ENCODE measurements around the gene RPRML.
"Not testable (repeated sequence)": the region's sequence is repeated elsewhere in the genome, so short reads cannot be mapped to it uniquely, and the experiment has no call there.

Gene RPRML

DNA sequence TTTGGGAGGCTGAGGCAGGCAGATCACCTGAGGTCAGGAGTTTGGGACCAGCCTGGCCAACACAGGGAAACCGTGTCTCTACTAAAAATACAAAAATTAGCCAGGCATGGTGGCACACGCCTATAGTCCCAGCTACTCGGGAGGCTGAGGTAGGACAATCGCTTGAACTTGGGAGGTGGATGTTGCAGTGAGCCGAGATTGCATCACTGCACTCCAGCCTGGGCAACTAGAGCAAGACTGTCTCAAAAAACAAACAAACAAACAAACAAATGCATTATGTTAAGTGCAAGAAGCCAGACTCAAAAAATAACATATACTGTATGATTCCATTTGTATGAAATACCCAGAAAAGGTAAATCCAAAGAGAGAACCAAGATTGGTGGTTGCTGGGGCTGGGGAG is 8.9 kb upstream of the RPRML start:
- H3K27me3 ChIP-seq (ENCODE audit: low read depth, low read length); H3K36me3 ChIP-seq (ENCODE audit: control insufficient read depth in 1 of 2, insufficient read depth in 2 of 2, low read length in 2 of 2); H3K27ac ChIP-seq (ENCODE audit: low read length); H3K9me3 ChIP-seq (ENCODE audit: control insufficient read depth in 1 of 2, low read length in 2 of 2); H3K4me1 ChIP-seq (ENCODE audit: control insufficient read depth in 1 of 2, insufficient read depth in 2 of 2, low read length in 2 of 2); H3K4me3 ChIP-seq (ENCODE audit: low read depth in 1 of 2, low read length in 2 of 2): not testable (repeated sequence)

DNA sequence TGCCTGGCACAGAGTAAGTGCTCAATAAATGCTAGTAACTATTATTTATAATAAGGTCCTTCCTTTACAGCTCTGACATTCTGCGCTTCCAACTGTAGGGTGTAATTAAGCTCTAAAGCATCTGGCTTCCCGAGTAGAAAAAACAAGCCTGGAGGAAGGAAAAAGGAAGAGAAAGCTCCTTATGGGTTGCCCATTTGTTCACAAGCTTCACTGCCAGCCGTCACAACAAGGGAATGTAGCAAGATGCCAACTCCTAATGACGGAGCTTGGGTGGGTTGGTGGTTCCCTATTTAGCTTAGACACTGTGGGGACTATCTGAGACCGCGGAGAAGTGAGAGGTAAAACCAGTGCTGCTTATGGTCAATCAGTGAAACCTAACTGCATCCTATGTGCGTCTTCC is 7.3 kb upstream of the RPRML start:
- Histone ChIP-seq H3K4me1 (ENCODE audit: control insufficient read depth in 1 of 2, insufficient read depth in 2 of 2, low read length in 2 of 2) (no peaks in the 10 kb centered on the region), H3K36me3 (ENCODE audit: control insufficient read depth in 1 of 2, insufficient read depth in 2 of 2, low read length in 2 of 2) (no peaks in the 10 kb centered on the region), H3K27ac (ENCODE audit: low read length) (no peak overlapping the region), H3K27me3 (ENCODE audit: low read depth, low read length) (no peaks in the 10 kb centered on the region), H3K4me3 (ENCODE audit: low read depth in 1 of 2, low read length in 2 of 2) (no peak overlapping the region), H3K9me3 (ENCODE audit: control insufficient read depth in 1 of 2, low read length in 2 of 2) (no peaks in the 10 kb centered on the region)

GRCh38 chr17:46984892-46985291 is 5.8 kb upstream of the RPRML start:
- no peak overlapping the region for H3K27ac ChIP-seq (ENCODE audit: low read length)
- H3K4me1 ChIP-seq (ENCODE audit: control insufficient read depth in 1 of 2, insufficient read depth in 2 of 2, low read length in 2 of 2) = no peaks in the 10 kb centered on the region
- no peaks in the 10 kb centered on the region for H3K9me3 ChIP-seq (ENCODE audit: control insufficient read depth in 1 of 2, low read length in 2 of 2)
- H3K27me3 ChIP-seq (ENCODE audit: low read depth, low read length) = no peaks in the 10 kb centered on the region
- H3K36me3 ChIP-seq (ENCODE audit: control insufficient read depth in 1 of 2, insufficient read depth in 2 of 2, low read length in 2 of 2) = no peaks in the 10 kb centered on the region
- no peak overlapping the region for H3K4me3 ChIP-seq (ENCODE audit: low read depth in 1 of 2, low read length in 2 of 2)

DNA sequence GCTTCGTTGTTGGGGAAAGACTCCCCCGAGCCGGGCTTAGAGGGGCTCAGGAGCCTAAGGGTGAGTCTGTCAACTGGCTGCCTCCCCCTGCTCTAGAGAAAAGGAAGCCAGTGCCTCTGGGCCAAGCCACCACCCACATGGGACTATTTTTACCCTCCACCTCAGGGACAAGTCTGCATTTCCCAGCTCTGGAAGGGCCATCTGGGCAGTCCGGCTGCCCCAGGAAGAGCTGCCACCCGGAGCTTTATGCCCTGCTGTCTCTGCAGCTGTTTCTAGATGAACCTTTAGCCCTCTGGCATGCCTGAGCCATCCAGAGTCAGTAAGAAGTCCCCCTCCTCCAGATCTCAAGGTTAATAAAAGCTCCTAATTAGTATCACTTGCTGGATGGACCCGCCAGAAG is 5.3 kb upstream of the RPRML start:
- Histone ChIP-seq H3K27ac (ENCODE audit: low read length) (no peak overlapping the region), H3K4me3 (ENCODE audit: low read depth in 1 of 2, low read length in 2 of 2) (no peak overlapping the region)

GRCh38 chr17:46983782-46984181 is 4.7 kb upstream of the RPRML start:
- Histone ChIP-seq H3K27ac (ENCODE audit: low read length) (no peak overlapping the region), H3K27me3 (ENCODE audit: low read depth, low read length) (peaks cover 2% of the 10 kb centered on the region), H3K4me1 (ENCODE audit: control insufficient read depth in 1 of 2, insufficient read depth in 2 of 2, low read length in 2 of 2) (peaks cover 0 to 8% of the 10 kb centered on the region in 2 donors), H3K9me3 (ENCODE audit: control insufficient read depth in 1 of 2, low read length in 2 of 2) (no peaks in the 10 kb centered on the region), H3K4me3 (ENCODE audit: low read depth in 1 of 2, low read length in 2 of 2) (no peak overlapping the region), H3K36me3 (ENCODE audit: control insufficient read depth in 1 of 2, insufficient read depth in 2 of 2, low read length in 2 of 2) (no peaks in the 10 kb centered on the region)

More for the DNA sequence above, 5.3 kb upstream of the RPRML start:
- no peaks in the 10 kb centered on the region for H3K9me3 ChIP-seq (ENCODE audit: control insufficient read depth in 1 of 2, low read length in 2 of 2)
- H3K27me3 ChIP-seq (ENCODE audit: low read depth, low read length) = no peaks in the 10 kb centered on the region
- H3K36me3 ChIP-seq (ENCODE audit: control insufficient read depth in 1 of 2, insufficient read depth in 2 of 2, low read length in 2 of 2) = no peaks in the 10 kb centered on the region
- peaks cover 0 to 2% of the 10 kb centered on the region in 2 donors for H3K4me1 ChIP-seq (ENCODE audit: control insufficient read depth in 1 of 2, insufficient read depth in 2 of 2, low read length in 2 of 2)

DNA sequence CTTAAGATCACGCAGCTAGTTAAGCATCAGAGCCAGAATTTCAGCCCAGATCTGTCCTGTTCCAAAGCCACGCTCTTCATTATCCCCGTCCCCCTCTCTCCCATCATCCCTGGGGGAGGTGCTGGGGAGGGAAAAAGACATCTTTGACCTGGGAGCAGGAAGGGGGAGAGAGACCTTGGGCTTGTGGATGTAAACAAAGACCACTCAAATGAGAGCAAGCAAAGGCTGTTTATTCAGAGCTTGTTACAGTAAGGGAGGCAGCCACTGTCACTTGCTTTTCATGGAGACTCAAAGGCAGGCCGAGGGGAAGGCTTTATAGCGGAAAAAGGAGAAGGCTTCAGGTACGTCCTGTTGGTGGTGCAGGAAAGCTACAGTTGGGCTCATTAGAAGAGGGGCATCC is 3.5 kb upstream of the RPRML start:
- peaks cover 0 to 20% of the 10 kb centered on the region in 2 donors for H3K4me1 ChIP-seq (ENCODE audit: control insufficient read depth in 1 of 2, insufficient read depth in 2 of 2, low read length in 2 of 2)
- H3K27me3 ChIP-seq (ENCODE audit: low read depth, low read length) = peaks cover 12% of the 10 kb centered on the region
- no peaks in the 10 kb centered on the region for H3K9me3 ChIP-seq (ENCODE audit: control insufficient read depth in 1 of 2, low read length in 2 of 2)
- H3K36me3 ChIP-seq (ENCODE audit: control insufficient read depth in 1 of 2, insufficient read depth in 2 of 2, low read length in 2 of 2) = no peaks in the 10 kb centered on the region
- no peak overlapping the region for H3K27ac ChIP-seq (ENCODE audit: low read length)
- no peak overlapping the region for H3K4me3 ChIP-seq (ENCODE audit: low read depth in 1 of 2, low read length in 2 of 2)

DNA sequence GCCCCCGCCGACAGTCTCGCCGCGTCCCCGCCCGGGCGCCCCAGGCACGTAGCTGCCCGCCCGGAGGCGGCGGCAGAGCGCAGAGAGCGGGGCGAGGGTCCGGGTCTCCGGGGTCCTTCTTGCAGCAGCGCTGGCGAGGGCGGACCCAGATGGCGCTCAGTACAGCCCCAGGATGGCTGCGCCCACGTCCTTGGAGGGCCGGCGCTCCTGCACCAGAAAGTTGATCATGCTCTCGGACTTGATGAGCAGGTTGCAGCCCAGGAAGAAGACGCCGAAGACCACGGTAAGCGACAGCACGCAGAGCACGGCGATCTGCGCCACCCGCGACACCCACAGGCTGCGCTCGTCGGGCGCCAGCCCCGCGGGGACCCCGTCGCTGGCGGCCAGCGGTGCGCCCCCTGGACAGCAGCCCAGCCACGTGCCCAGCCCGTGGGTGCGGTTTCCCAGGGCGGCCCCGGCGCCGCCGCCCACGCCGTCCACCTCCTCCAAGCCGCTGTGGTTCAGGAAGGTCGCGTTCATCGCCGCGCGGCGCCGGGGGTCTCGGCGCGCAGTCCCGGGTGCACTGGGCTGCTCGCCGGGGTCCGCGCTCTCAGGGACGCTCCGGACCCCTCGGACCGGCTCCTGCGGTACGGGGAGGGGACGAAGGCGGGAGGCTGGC is 435 bp downstream of the RPRML start:
- Histone ChIP-seq H3K4me3 (ENCODE audit: low read depth in 1 of 2, low read length in 2 of 2) (peak overlapping the region; percentile 21 to 63), H3K27me3 (ENCODE audit: low read depth, low read length) (peaks cover 23% of the 10 kb centered on the region), H3K4me1 (ENCODE audit: control insufficient read depth in 1 of 2, insufficient read depth in 2 of 2, low read length in 2 of 2) (peaks cover 0 to 23% of the 10 kb centered on the region in 2 donors), H3K27ac (ENCODE audit: low read length) (no peak overlapping the region), H3K9me3 (ENCODE audit: control insufficient read depth in 1 of 2, low read length in 2 of 2) (no peaks in the 10 kb centered on the region), H3K36me3 (ENCODE audit: control insufficient read depth in 1 of 2, insufficient read depth in 2 of 2, low read length in 2 of 2) (no peaks in the 10 kb centered on the region)

- H3K27ac ChIP-seq (ENCODE audit: low read length) = no peak overlapping the region
- peaks cover 0 to 23% of the 10 kb centered on the region in 2 donors for H3K4me1 ChIP-seq (ENCODE audit: control insufficient read depth in 1 of 2, insufficient read depth in 2 of 2, low read length in 2 of 2)
- no peaks in the 10 kb centered on the region for H3K36me3 ChIP-seq (ENCODE audit: control insufficient read depth in 1 of 2, insufficient read depth in 2 of 2, low read length in 2 of 2)
- no peaks in the 10 kb centered on the region for H3K9me3 ChIP-seq (ENCODE audit: control insufficient read depth in 1 of 2, low read length in 2 of 2)
- H3K27me3 ChIP-seq (ENCODE audit: low read depth, low read length) = peaks cover 23% of the 10 kb centered on the region
- peak overlapping the region; percentile 21 to 63 for H3K4me3 ChIP-seq (ENCODE audit: low read depth in 1 of 2, low read length in 2 of 2)
These were observed 1.1 kb downstream of the RPRML start for GRCh38 chr17:46977750-46978488.

DNA sequence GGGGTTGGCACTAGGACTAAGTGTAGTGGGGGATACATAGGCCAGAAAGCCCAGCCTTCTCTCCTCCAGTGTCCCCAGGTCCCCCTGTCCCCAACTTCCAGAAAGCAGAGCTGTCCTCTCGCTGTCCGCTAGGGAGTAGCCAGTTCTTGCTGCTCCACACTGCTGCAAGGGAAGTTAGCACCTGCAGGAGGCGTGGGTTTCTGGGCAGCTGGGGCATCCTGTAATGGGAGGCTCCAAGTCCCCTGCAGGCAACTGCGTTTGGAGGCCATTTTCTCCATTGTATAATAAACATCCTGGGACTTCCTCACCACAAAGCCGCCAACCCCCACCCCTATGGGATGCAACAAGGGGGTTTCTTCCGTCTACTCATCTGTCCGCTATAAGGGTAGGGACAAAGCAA is 1.7 kb downstream of the RPRML start:
- Histone ChIP-seq H3K27ac (ENCODE audit: low read length) (no peak overlapping the region), H3K36me3 (ENCODE audit: control insufficient read depth in 1 of 2, insufficient read depth in 2 of 2, low read length in 2 of 2) (no peaks in the 10 kb centered on the region), H3K9me3 (ENCODE audit: control insufficient read depth in 1 of 2, low read length in 2 of 2) (no peaks in the 10 kb centered on the region), H3K27me3 (ENCODE audit: low read depth, low read length) (peaks cover 23% of the 10 kb centered on the region), H3K4me3 (ENCODE audit: low read depth in 1 of 2, low read length in 2 of 2) (no peak overlapping the region), H3K4me1 (ENCODE audit: control insufficient read depth in 1 of 2, insufficient read depth in 2 of 2, low read length in 2 of 2) (peaks cover 0 to 23% of the 10 kb centered on the region in 2 donors)

DNA sequence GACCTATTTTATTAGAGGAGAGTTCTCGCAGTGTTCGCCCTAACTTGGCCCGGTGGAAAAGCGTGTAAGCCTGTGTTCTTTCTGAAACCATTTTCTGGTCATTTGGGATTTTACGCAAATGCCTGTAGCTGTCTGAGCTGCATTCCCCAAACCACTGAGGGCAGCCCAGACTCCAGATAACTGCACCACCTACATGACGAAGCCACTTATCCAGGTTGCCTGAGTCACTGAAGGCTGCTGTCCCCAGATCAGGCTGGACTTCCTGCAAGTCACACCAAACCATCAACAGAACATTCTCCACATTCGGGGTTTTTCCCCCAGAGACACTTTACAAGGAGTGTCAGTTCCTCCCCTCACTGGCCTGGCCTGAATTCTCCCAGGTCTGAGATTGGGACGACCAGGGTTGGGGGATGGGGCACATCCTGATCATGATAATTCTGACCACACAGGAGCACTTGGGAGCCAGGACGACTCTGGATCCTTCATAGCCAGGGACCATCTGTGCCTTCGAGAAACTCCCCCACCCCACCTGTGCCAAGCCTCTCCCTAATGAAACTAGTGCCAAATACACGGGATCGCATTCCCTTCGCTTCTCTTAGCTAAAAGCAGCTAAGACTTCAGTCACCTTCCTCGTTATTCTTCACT is 2.3 kb downstream of the RPRML start:
- Histone ChIP-seq H3K27me3 (ENCODE audit: low read depth, low read length) (peaks cover 23% of the 10 kb centered on the region), H3K27ac (ENCODE audit: low read length) (no peak overlapping the region), H3K9me3 (ENCODE audit: control insufficient read depth in 1 of 2, low read length in 2 of 2) (no peaks in the 10 kb centered on the region), H3K4me3 (ENCODE audit: low read depth in 1 of 2, low read length in 2 of 2) (no peak overlapping the region), H3K36me3 (ENCODE audit: control insufficient read depth in 1 of 2, insufficient read depth in 2 of 2, low read length in 2 of 2) (no peaks in the 10 kb centered on the region), H3K4me1 (ENCODE audit: control insufficient read depth in 1 of 2, insufficient read depth in 2 of 2, low read length in 2 of 2) (peaks cover 0 to 23% of the 10 kb centered on the region in 2 donors)

GRCh38 chr17:46975287-46975686 is 3.8 kb downstream of the RPRML start:
- Histone ChIP-seq H3K9me3 (ENCODE audit: control insufficient read depth in 1 of 2, low read length in 2 of 2) (no peaks in the 10 kb centered on the region), H3K4me3 (ENCODE audit: low read depth in 1 of 2, low read length in 2 of 2) (no peak overlapping the region), H3K4me1 (ENCODE audit: control insufficient read depth in 1 of 2, insufficient read depth in 2 of 2, low read length in 2 of 2) (peaks cover 0 to 23% of the 10 kb centered on the region in 2 donors), H3K36me3 (ENCODE audit: control insufficient read depth in 1 of 2, insufficient read depth in 2 of 2, low read length in 2 of 2) (no peaks in the 10 kb centered on the region), H3K27ac (ENCODE audit: low read length) (no peak overlapping the region), H3K27me3 (ENCODE audit: low read depth, low read length) (peaks cover 23% of the 10 kb centered on the region)

All from muscle layer of duodenum (tissue), 2 donors.